ENCODE results near the gene PTPN11.

The PTPN11 gene

DNA sequence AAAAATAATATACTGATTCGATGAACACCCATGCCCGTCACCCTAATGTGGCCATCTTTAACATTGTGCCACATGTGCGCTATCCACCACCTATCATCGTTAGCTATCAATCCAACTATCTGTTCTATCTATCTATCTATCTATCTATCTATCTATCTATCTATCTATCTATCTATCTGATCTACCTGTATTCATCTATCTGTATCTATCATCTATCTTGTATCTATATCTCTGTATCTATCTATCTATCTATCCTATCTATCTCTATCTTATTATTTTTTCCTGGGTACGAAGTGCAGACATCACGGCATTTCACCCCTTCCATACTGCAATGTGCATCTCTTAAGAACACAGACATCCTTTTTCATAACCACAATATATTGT lies 106.7 kb downstream of the PTPN11 start:
- DNase-seq (ENCODE audit: low read depth): no peak
- TF ChIP-seq, protein P1, sequence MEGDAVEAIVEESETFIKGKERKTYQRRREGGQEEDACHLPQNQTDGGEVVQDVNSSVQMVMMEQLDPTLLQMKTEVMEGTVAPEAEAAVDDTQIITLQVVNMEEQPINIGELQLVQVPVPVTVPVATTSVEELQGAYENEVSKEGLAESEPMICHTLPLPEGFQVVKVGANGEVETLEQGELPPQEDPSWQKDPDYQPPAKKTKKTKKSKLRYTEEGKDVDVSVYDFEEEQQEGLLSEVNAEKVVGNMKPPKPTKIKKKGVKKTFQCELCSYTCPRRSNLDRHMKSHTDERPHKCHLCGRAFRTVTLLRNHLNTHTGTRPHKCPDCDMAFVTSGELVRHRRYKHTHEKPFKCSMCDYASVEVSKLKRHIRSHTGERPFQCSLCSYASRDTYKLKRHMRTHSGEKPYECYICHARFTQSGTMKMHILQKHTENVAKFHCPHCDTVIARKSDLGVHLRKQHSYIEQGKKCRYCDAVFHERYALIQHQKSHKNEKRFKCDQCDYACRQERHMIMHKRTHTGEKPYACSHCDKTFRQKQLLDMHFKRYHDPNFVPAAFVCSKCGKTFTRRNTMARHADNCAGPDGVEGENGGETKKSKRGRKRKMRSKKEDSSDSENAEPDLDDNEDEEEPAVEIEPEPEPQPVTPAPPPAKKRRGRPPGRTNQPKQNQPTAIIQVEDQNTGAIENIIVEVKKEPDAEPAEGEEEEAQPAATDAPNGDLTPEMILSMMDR (IDR thresholded peaks at IDR 0.05; ENCODE audit: low read depth, low read length, missing control alignments): no peak
- H3K4me3 ChIP-seq (ENCODE audit: low read depth, low read length): no peak overlapping the region

GRCh38 chr12:112527082-112527481 lies 108.3 kb downstream of the PTPN11 start:
- no peak for DNase-seq (ENCODE audit: low read depth)
- H3K4me3 ChIP-seq (ENCODE audit: low read depth, low read length): no peak overlapping the region
- TF ChIP-seq, protein P1 (IDR thresholded peaks at IDR 0.05; ENCODE audit: low read depth, low read length, missing control alignments): no peak

DNA sequence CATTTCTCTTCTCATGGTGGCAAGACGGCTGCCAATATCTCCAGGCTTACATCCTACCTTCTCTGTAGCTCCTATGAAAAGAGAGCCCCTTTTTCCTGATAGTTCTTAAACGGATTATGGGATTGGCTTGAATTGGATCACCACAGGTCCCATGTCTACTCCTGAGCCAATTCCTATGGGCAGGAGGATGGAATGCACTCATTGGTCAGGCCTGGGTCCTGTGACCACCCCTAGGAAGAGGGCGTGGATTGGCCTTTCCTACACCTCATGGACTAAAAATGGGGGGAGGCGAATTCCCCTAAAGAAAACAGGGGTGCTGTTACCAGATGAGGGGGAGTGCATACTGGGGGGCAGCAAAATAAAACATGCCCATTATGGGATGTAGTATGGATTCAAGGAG lies 108.8 kb downstream of the PTPN11 start:
- no peak overlapping the region for H3K4me3 ChIP-seq (ENCODE audit: low read depth, low read length)
- DNase-seq (ENCODE audit: low read depth): no peak
- TF ChIP-seq, protein P1 (IDR thresholded peaks at IDR 0.05; ENCODE audit: low read depth, low read length, missing control alignments): no peak

GRCh38 chr12:112528521-112528920 lies 109.8 kb downstream of the PTPN11 start:
- TF ChIP-seq, protein P1 (IDR thresholded peaks at IDR 0.05; ENCODE audit: low read depth, low read length, missing control alignments): no peak
- DNase-seq (ENCODE audit: low read depth): no peak
- H3K4me3 ChIP-seq (ENCODE audit: low read depth, low read length): no peak overlapping the region

DNA sequence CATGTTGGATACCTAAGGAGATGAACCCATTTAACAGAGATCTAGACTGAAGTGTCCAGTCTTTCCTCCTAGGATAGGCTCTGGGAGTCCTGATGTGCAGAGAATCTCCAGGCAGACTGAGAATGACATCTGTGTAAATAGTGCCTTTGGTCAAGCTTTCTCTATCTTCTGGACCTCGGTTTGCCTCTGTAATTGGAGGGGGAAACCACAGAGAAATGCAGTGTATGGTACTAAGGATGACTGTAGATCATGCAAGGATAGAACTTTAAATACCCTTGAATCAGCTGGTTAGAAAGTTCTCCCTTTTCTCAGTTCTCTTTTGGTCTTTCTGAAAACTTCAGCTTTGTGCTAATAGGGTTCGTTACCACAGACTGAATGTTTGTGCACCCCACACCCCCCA lies 112.2 kb downstream of the PTPN11 start:
- TF ChIP-seq, protein P1 (IDR thresholded peaks at IDR 0.05; ENCODE audit: low read depth, low read length, missing control alignments): no peak
- no peak overlapping the region for H3K4me3 ChIP-seq (ENCODE audit: low read depth, low read length)
- DNase-seq (ENCODE audit: low read depth): no peak

DNA sequence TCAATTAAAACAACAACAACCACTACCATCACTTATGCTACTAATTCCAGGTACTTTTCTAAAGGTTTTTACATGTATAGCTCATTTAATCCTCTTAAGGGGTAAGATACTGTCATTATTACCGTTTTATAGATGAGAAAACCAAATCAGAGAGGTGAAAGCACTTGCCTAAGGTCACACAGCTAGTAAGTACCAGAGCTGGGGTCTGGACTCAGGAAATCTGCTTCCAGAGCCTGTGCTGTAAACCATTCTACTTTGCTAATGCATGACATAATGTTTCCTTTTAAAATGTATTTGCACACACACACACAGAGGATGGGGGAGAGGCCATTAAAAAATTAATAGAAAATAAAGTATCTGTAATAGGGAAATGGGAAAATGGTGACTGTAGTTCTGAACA lies 113.4 kb downstream of the PTPN11 start:
- no peak overlapping the region for H3K4me3 ChIP-seq (ENCODE audit: low read depth, low read length)
- DNase-seq (ENCODE audit: low read depth): no peak
- TF ChIP-seq, protein P1 (IDR thresholded peaks at IDR 0.05; ENCODE audit: low read depth, low read length, missing control alignments): no peak

DNA sequence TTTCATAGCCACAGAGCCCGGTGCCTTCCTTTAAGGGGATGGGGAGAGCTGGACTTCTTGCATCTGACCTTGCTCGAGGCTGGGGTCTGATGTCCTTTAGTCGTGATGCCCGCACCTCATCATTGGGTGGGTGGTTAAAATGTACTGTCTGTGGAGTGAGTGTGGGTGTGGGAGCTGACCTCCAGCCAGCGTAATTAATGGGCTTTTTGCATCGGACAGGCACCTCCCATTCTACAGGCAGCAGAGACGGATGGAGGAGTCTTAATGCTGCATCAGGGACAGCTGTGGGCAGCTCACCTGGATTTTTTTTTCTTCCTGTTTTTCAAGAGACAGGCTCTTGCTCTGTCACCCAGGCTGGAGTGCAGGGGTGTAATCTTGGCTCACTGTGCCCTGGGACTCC lies 114.8 kb downstream of the PTPN11 start:
- TF ChIP-seq, protein P1 (IDR thresholded peaks at IDR 0.05; ENCODE audit: low read depth, low read length, missing control alignments): no peak
- H3K4me3 ChIP-seq (ENCODE audit: low read depth, low read length): no peak overlapping the region
- no peak for DNase-seq (ENCODE audit: low read depth)

All from GM12864 (cell line).